H9 (cell line): ENCODE results near the gene MAPT. TPM values are rescaled to one million over a fixed set of nuclear protein-coding genes. Genes with fewer than 3 reads are reported as not detected.

ENCODE experiments used
- DNase-seq: peaks from one replicate; pipeline ENCODE4 v3.0.0-alpha.2; 2017
- H2AFZ ChIP-seq: one replicate; pipeline ENCODE4 v1.6.1; 2013; ENCODE audit warnings: mild to moderate bottlenecking, low read length, control low read depth, moderate library complexity
- H2AK5ac ChIP-seq: 2 replicates; pipeline ENCODE4 v1.6.1; 2013; ENCODE audit warnings: low read length, control low read depth, mixed read lengths; ENCODE audit not compliant: insufficient read length
- H2BK120ac ChIP-seq: one replicate; pipeline ENCODE4 v1.6.1; 2013; ENCODE audit warnings: low read depth, mild to moderate bottlenecking, low read length, control low read depth, inconsistent platforms; ENCODE audit not compliant: poor library complexity, severe bottlenecking
- H2BK12ac ChIP-seq: 2 replicates; pipeline ENCODE4 v1.6.1; 2013; ENCODE audit warnings: low read length, control low read depth, mixed read lengths, low read depth; ENCODE audit not compliant: insufficient read length
- H2BK15ac ChIP-seq: 2 replicates; pipeline ENCODE4 v1.6.1; 2013; ENCODE audit warnings: low read depth, low read length, control low read depth
- H2BK20ac ChIP-seq: one replicate; pipeline ENCODE4 v1.6.1; 2013; ENCODE audit warnings: low read depth, mild to moderate bottlenecking, low read length, control low read depth, inconsistent platforms; ENCODE audit not compliant: poor library complexity, severe bottlenecking
- H2BK5ac ChIP-seq: 2 replicates; pipeline ENCODE4 v1.6.1; 2013; ENCODE audit warnings: low read length, control low read depth, mixed read lengths; ENCODE audit not compliant: insufficient read length
- H3K14ac ChIP-seq: 2 replicates; pipeline ENCODE4 v1.6.1; 2013; ENCODE audit warnings: low read length, control low read depth; ENCODE audit not compliant: insufficient read depth
- H3K18ac ChIP-seq: 2 replicates; pipeline ENCODE4 v1.6.1; 2013; ENCODE audit warnings: low read depth, mild to moderate bottlenecking, mixed read lengths, low read length, control low read depth; ENCODE audit not compliant: insufficient read length
- H3K23ac ChIP-seq: 2 replicates; pipeline ENCODE4 v1.6.1; 2013; ENCODE audit warnings: low read length, control low read depth, mixed read lengths, low read depth; ENCODE audit not compliant: insufficient read length
- H3K23me2 ChIP-seq: 2 replicates; pipeline ENCODE4 v1.6.1; 2013; ENCODE audit warnings: low read depth, mild to moderate bottlenecking, mixed read lengths, low read length, control low read depth; ENCODE audit not compliant: insufficient read length, poor library complexity, severe bottlenecking
- H3K27ac ChIP-seq: 2 replicates; pipeline ENCODE4 v1.5.1; 2013; ENCODE audit warnings: low read length, control low read depth, mixed read lengths, low read depth; ENCODE audit not compliant: insufficient read length
- H3K27me3 ChIP-seq: 2 replicates; pipeline ENCODE4 v1.6.1; 2013; ENCODE audit warnings: low read length, control low read depth, inconsistent platforms; ENCODE audit not compliant: insufficient read depth
- H3K4ac ChIP-seq: 2 replicates; pipeline ENCODE4 v1.6.1; 2013; ENCODE audit warnings: low read depth, mild to moderate bottlenecking, control low read depth, inconsistent platforms, low read length, moderate library complexity
- H3K4me1 ChIP-seq: 2 replicates; pipeline ENCODE4 v1.6.1; 2013; ENCODE audit warnings: low read length, control low read depth, inconsistent platforms; ENCODE audit not compliant: insufficient read depth
- H3K4me2 ChIP-seq: 2 replicates; pipeline ENCODE4 v1.6.1; 2013; ENCODE audit warnings: low read length, control low read depth, mixed read lengths; ENCODE audit not compliant: insufficient read length, insufficient read depth
- H3K56ac ChIP-seq: 2 replicates; pipeline ENCODE4 v1.6.1; 2013; ENCODE audit warnings: low read depth, mild to moderate bottlenecking, mixed read lengths, low read length, control low read depth; ENCODE audit not compliant: insufficient read length
- H3K79me1 ChIP-seq: 2 replicates; pipeline ENCODE4 v1.6.1; 2013; ENCODE audit warnings: low read depth, mild to moderate bottlenecking, moderate library complexity, low read length, control low read depth, inconsistent platforms; ENCODE audit not compliant: insufficient read depth, poor library complexity, severe bottlenecking
- H3K79me2 ChIP-seq: 2 replicates; pipeline ENCODE4 v1.6.1; 2013; ENCODE audit warnings: low read length, control low read depth, inconsistent platforms; ENCODE audit not compliant: insufficient read depth
- H3K9ac ChIP-seq: 2 replicates; pipeline ENCODE4 v1.6.1; 2013; ENCODE audit warnings: low read length, control low read depth, mixed read lengths; ENCODE audit not compliant: insufficient read length; ENCODE audit errors: extremely low read depth
- H3K9me3 ChIP-seq: one replicate; pipeline ENCODE4 v1.6.1; 2013; ENCODE audit warnings: low read depth, low read length, inconsistent platforms; ENCODE audit not compliant: control insufficient read depth
- H3T11ph ChIP-seq: one replicate; pipeline ENCODE4 v1.6.1; 2013; ENCODE audit warnings: mild to moderate bottlenecking, low read length, control low read depth, inconsistent platforms
- H4K20me1 ChIP-seq: one replicate; pipeline ENCODE4 v1.6.1; 2013; ENCODE audit not compliant: control insufficient read depth, insufficient read length, insufficient read depth
- H4K5ac ChIP-seq: 2 replicates; pipeline ENCODE4 v1.6.1; 2013; ENCODE audit warnings: low read depth, mild to moderate bottlenecking, mixed read lengths, low read length, control low read depth; ENCODE audit not compliant: insufficient read length
- H4K8ac ChIP-seq: replicated peaks from 2 replicates; pipeline ENCODE4 v1.6.1; 2013; ENCODE audit warnings: low read length, control low read depth, mixed read lengths, low read depth; ENCODE audit not compliant: insufficient read length
- H4K91ac ChIP-seq: 2 replicates; pipeline ENCODE4 v1.6.1; 2013; ENCODE audit warnings: low read depth, mild to moderate bottlenecking, moderate library complexity, mixed read lengths, low read length, control low read depth; ENCODE audit not compliant: insufficient read length
- H3K27ac Mint-ChIP-seq, 3 experiments: 2 replicates in 2 of 3; 3 replicates in 1 of 3; pipeline ENCODE4 v1.8.0; 2020 to 2021; ENCODE audit warnings: mixed read lengths in 3 of 3, mild to moderate bottlenecking in 1 of 3, moderate library complexity in 1 of 3
- H3K27me3 Mint-ChIP-seq: 2 replicates; pipeline ENCODE4 v1.8.0; 2021; ENCODE audit warnings: low read depth, mild to moderate bottlenecking, moderate library complexity, mixed read lengths
- H3K36me3 Mint-ChIP-seq, 3 experiments: 2 replicates in 2 of 3; 3 replicates in 1 of 3; pipeline ENCODE4 v1.8.0; 2020 to 2021; ENCODE audit warnings: low read depth in 3 of 3, mixed read lengths in 3 of 3; ENCODE audit not compliant: insufficient read depth in 1 of 3
- H3K4me1 Mint-ChIP-seq, 2 experiments: 2 replicates each; pipeline ENCODE4 v1.8.0; 2020; ENCODE audit warnings: mixed read lengths in 2 of 2
- H3K4me3 Mint-ChIP-seq, 2 experiments: 2 replicates in 1 of 2; 3 replicates in 1 of 2; pipeline ENCODE4 v1.8.0; 2020 to 2021; ENCODE audit warnings: mild to moderate bottlenecking in 2 of 2, mixed read lengths in 2 of 2, moderate library complexity in 1 of 2
- H3K9me3 Mint-ChIP-seq, 2 experiments: 2 replicates in 1 of 2; 3 replicates in 1 of 2; pipeline ENCODE4 v1.8.0; 2020; ENCODE audit warnings: mild to moderate bottlenecking in 2 of 2, mixed read lengths in 2 of 2, moderate library complexity in 1 of 2
- CTCF ChIP-seq: fragments of 200-600 bp; sonication (generic); conservative IDR thresholded peaks from 3 replicates; pipeline ENCODE4 v1.8.0; 2021; ENCODE audit warnings: antibody characterized with exemption, mild to moderate bottlenecking
- WGBS: extraction: QIAGEN DNeasy Blood & Tissue Kit; methylation state at CpG from one replicate; pipeline ENCODE4 v1.1.7; 2013; ENCODE audit warnings: missing lambda C conversion rate, low lambda C conversion rate, mixed read lengths; ENCODE audit not compliant: insufficient read length; ENCODE audit errors: extremely low coverage; 5-methylcytosine and 5-hydroxymethylcytosine counted together
- total RNA-seq: library from RNA; stranded (reverse); gene quantifications from 2 replicates; pipeline ENCODE4 v1.2.1, GENCODE V29; 2021

The MAPT gene
- total RNA-seq, 1 experiment from 2014 or later, result 1.6 TPM

- H4K5ac ChIP-seq, result no peak overlapping the region
- no peak overlapping the region for H2BK5ac ChIP-seq
Observed at GRCh38 chr17:45963283-45963682, 68.9 kb downstream of the MAPT start.

More at GRCh38 chr17:45963283-45963682, 68.9 kb downstream of the MAPT start:
- H3K27ac ChIP-seq, result no peak overlapping the region
- H3K18ac ChIP-seq, result no peak overlapping the region
- H3K4me1 ChIP-seq, result no peaks in the 10 kb centered on the region
- no peaks in the 10 kb centered on the region for H3K27me3 ChIP-seq
- no peaks in the 10 kb centered on the region for H3K9me3 ChIP-seq
- H3K4me3 Mint-ChIP-seq, result no peak overlapping the region
- H3K4me1 Mint-ChIP-seq, result peaks cover 0 to 4% of the 10 kb centered on the region in 2 experiments; a peak in 1 of 4 replicates
- no peak overlapping the region for H2AFZ ChIP-seq
- no CpG with 5 or more reads among the region's 5 CpGs for WGBS
- H3K4me2 ChIP-seq, result no peak overlapping the region
- H2BK120ac ChIP-seq, result no peak overlapping the region
- H3K56ac ChIP-seq, result no peak overlapping the region
- H4K20me1 ChIP-seq, result no peaks in the 10 kb centered on the region
- no peak overlapping the region for H3T11ph ChIP-seq
- no peaks in the 10 kb centered on the region for H3K36me3 Mint-ChIP-seq
- no peak overlapping the region for H3K23ac ChIP-seq
- H3K27me3 Mint-ChIP-seq, result peaks cover 24% of the 10 kb centered on the region
- no peak overlapping the region for H2BK20ac ChIP-seq
- H3K14ac ChIP-seq, result no peak overlapping the region; the same call in 1 of the 2 replicates
- H3K23me2 ChIP-seq, result no peaks in the 10 kb centered on the region
- H3K9me3 Mint-ChIP-seq, result no peaks in the 10 kb centered on the region; a peak in 1 of 5 replicates
- no peak overlapping the region for H4K8ac ChIP-seq
- no peak overlapping the region for H4K91ac ChIP-seq
- no peak overlapping the region for H3K4ac ChIP-seq
- TF ChIP-seq CTCF, result no peak
- H2BK15ac ChIP-seq, result no peak overlapping the region
- DNase-seq, result no peak
- no peaks in the 10 kb centered on the region for H3K79me1 ChIP-seq
- no peak overlapping the region for H2BK12ac ChIP-seq
- no peak overlapping the region for H3K9ac ChIP-seq
- no peaks in the 10 kb centered on the region for H3K79me2 ChIP-seq
- no peak overlapping the region for H3K27ac Mint-ChIP-seq
- H2AK5ac ChIP-seq, result no peak overlapping the region
